Common myeloid progenitor, CD34-positive (primary cell): ENCODE data around the gene ADK. TPM values are rescaled to one million over a fixed set of nuclear protein-coding genes. Genes with fewer than 3 reads are reported as not detected.

Source experiments
- CTCF ChIA-PET: fragments of 350-600 bp; sonication (Branson Sonifier 250); formaldehyde crosslinking; loops from one replicate; lab custom pipeline; 2021; ENCODE audit warnings: antibody characterized with exemption; lab: Charles Lee
- POLR2A ChIA-PET: fragments of 350-600 bp; sonication (Branson Sonifier 250); formaldehyde crosslinking; loops from one replicate; lab custom pipeline; 2021; ENCODE audit warnings: antibody characterized with exemption; lab: Charles Lee
- DNase-seq, 3 donors: peaks; one replicate each; pipeline versions ENCODE4 v3.0.0 to v3.0.0-alpha.2; 2013
- H3K27ac ChIP-seq, 2 experiments: 1 replicate in 1 of 2; 2 replicates in 1 of 2; pipeline ENCODE4 v1.7.0; 2013; ENCODE audit warnings: inconsistent platforms in 2 of 2, low read length in 2 of 2, mild to moderate bottlenecking in 2 of 2, low read depth in 1 of 2, moderate library complexity in 1 of 2; ENCODE audit not compliant: severe bottlenecking in 2 of 2, insufficient read depth in 1 of 2, poor library complexity in 1 of 2
- H3K27me3 ChIP-seq, 5 experiments: replicated peaks in 2 of 5; 1 replicate in 3 of 5; 2 replicates in 2 of 5; pipeline versions ENCODE4 v1.6.1 to v1.7.0; 2013; ENCODE audit warnings: low read length in 4 of 5, mild to moderate bottlenecking in 2 of 5, moderate library complexity in 2 of 5, inconsistent platforms in 1 of 5; ENCODE audit not compliant: insufficient read depth in 5 of 5, control insufficient read depth in 4 of 5
- H3K36me3 ChIP-seq, 4 experiments: 1 replicate in 2 of 4; 2 replicates in 2 of 4; pipeline versions ENCODE4 v1.6.1 to v1.7.0; 2013; ENCODE audit warnings: low read length in 3 of 4, control low read depth in 1 of 4, mild to moderate bottlenecking in 1 of 4; ENCODE audit not compliant: control insufficient read depth in 4 of 4, insufficient read depth in 4 of 4
- H3K4me1 ChIP-seq, 4 experiments: 1 replicate in 3 of 4; 2 replicates in 1 of 4; pipeline versions ENCODE4 v1.6.1 to v1.7.1; 2013; ENCODE audit warnings: low read length in 3 of 4, mild to moderate bottlenecking in 3 of 4, control low read depth in 1 of 4, inconsistent platforms in 1 of 4, moderate library complexity in 1 of 4; ENCODE audit not compliant: control insufficient read depth in 4 of 4, insufficient read depth in 4 of 4; ENCODE audit errors: control extremely low read depth in 1 of 4
- H3K4me3 ChIP-seq, 7 experiments: 1 replicate in 4 of 7; 2 replicates in 3 of 7; pipeline versions ENCODE4 v1.5.1 to v1.7.0; 2013; ENCODE audit warnings: mild to moderate bottlenecking in 7 of 7, low read length in 6 of 7, moderate library complexity in 6 of 7, inconsistent platforms in 2 of 7, low read depth in 2 of 7, control low read depth in 1 of 7; ENCODE audit not compliant: insufficient read depth in 4 of 7, control insufficient read depth in 1 of 7; ENCODE audit errors: extremely low read depth in 1 of 7
- H3K9me3 ChIP-seq, 5 experiments: 1 replicate in 4 of 5; 2 replicates in 1 of 5; pipeline versions ENCODE4 v1.6.1 to v1.7.1; 2013; ENCODE audit warnings: low read length in 4 of 5, mild to moderate bottlenecking in 2 of 5, inconsistent platforms in 1 of 5, low read depth in 1 of 5, moderate library complexity in 1 of 5; ENCODE audit not compliant: control insufficient read depth in 4 of 5, insufficient read depth in 2 of 5; ENCODE audit errors: control extremely low read depth in 1 of 5
- WGBS: methylation state at CpG from one replicate; pipeline ENCODE4 v1.1.5; 2013; ENCODE audit not compliant: insufficient coverage; 5-methylcytosine and 5-hydroxymethylcytosine counted together
- polyA plus RNA-seq: library from polyadenylated mRNA; unstranded; fragments of 120-200 nt; gene quantifications from one replicate; pipeline ENCODE4 v1.2.1, GENCODE V29; 2013

ADK gene
- polyA plus RNA-seq, result 42.6 TPM

- Histone ChIP-seq H3K4me3 (peak within 1 kb of the TSS; percentile 75 to 98 (median 93)), H3K27me3 (no peaks in the 10 kb centered on the region), H3K9me3 (no peaks in the 10 kb centered on the region), H3K4me1 (peaks cover 8 to 31% (median 19%) of the 10 kb centered on the region in 4 experiments), H3K27ac (peak within 1 kb of the TSS; percentile 98 to 99), H3K36me3 (peaks cover 0 to 8% (median 2%) of the 10 kb centered on the region in 4 experiments)
- ChIA-PET CTCF (interaction anchor here (0.7 to 5.6 kb wide), 11 partner anchors 14 to 87 kb away, joined by 3 to 31 read pairs (median 5); no protein-coding TSS in a partner anchor), POLR2A (interaction anchor here (0.6 to 1.2 kb wide), 6 partner anchors 14 to 945 kb away, joined by 3 to 8 read pairs (median 4); no protein-coding TSS in a partner anchor)
- WGBS, result under 1% methylated on average over 52 of the region's 57 CpGs
- peak; percentile 99 to 100 (median 99) for DNase-seq
Measured at GRCh38 chr10:74150990-74151878, at the start of gene ADK. TSS of gene ADK (plus strand) at chr10:74151221. CDS start at chr10:74151279, 58 bp downstream.

GRCh38 chr10:74103560-74104258, 47.3 kb upstream of the ADK start:
- H3K27me3 ChIP-seq, result no peaks in the 10 kb centered on the region
- H3K9me3 ChIP-seq, result no peaks in the 10 kb centered on the region
- ChIA-PET POLR2A (no interaction called here), CTCF (interaction anchor here (0.8 to 2.6 kb wide), 8 partner anchors 10 to 224 kb away, joined by 3 to 9 read pairs (median 4); no protein-coding TSS in a partner anchor)
- no peaks in the 10 kb centered on the region for H3K4me1 ChIP-seq
- DNase-seq, result peak; percentile 22 to 39 (median 36)
- H3K36me3 ChIP-seq, result peaks cover 11 to 72% (median 53%) of the 10 kb centered on the region in 4 experiments
- 95% methylated on average over 7 of the region's 11 CpGs for WGBS
- H3K27ac ChIP-seq, result no peak overlapping the region
- H3K4me3 ChIP-seq, result no peak overlapping the region

GRCh38 chr10:74104480-74104879, 46.5 kb upstream of the ADK start:
- Histone ChIP-seq H3K36me3 (peaks cover 14 to 73% (median 54%) of the 10 kb centered on the region in 4 experiments), H3K4me1 (no peaks in the 10 kb centered on the region), H3K4me3 (no peak overlapping the region), H3K27ac (no peak overlapping the region), H3K27me3 (no peaks in the 10 kb centered on the region), H3K9me3 (no peaks in the 10 kb centered on the region)
- CTCF ChIA-PET, result interaction anchor here (0.9 to 2.6 kb wide), 5 partner anchors 10 to 224 kb away, joined by 3 to 8 read pairs (median 5); no protein-coding TSS in a partner anchor
- POLR2A ChIA-PET, result no interaction called here
- no peak for DNase-seq
- 95% methylated on average over 4 of the region's 5 CpGs for WGBS

GRCh38 chr10:74104996-74105395, 46.0 kb upstream of the ADK start:
- Histone ChIP-seq H3K27ac (no peak overlapping the region), H3K27me3 (no peaks in the 10 kb centered on the region), H3K4me3 (no peak overlapping the region), H3K4me1 (no peaks in the 10 kb centered on the region), H3K36me3 (peaks cover 16 to 73% (median 53%) of the 10 kb centered on the region in 4 experiments), H3K9me3 (no peaks in the 10 kb centered on the region)
- POLR2A ChIA-PET, result no interaction called here
- 89% methylated on average over 8 of the region's 8 CpGs for WGBS
- CTCF ChIA-PET, result interaction anchor here (0.9 to 2.6 kb wide), 5 partner anchors 13 to 225 kb away, joined by 3 to 8 read pairs (median 3); no protein-coding TSS in a partner anchor
- DNase-seq, result no peak

- Histone ChIP-seq H3K4me1 (no peaks in the 10 kb centered on the region), H3K9me3 (no peaks in the 10 kb centered on the region), H3K36me3 (peaks cover 21 to 83% (median 60%) of the 10 kb centered on the region in 4 experiments), H3K27me3 (no peaks in the 10 kb centered on the region), H3K27ac (no peak overlapping the region), H3K4me3 (no peak overlapping the region)
- CTCF ChIA-PET, result interaction anchor here (0.7 to 3.2 kb wide), 6 partner anchors 9 to 228 kb away, joined by 3 to 10 read pairs (median 3); no protein-coding TSS in a partner anchor
- 100% methylated on average over 1 of the region's 4 CpGs for WGBS
- POLR2A ChIA-PET, result no interaction called here
- no peak for DNase-seq
Measured at GRCh38 chr10:74107391-74107790, 43.6 kb upstream of the ADK start.

GRCh38 chr10:74109452-74109851, 41.6 kb upstream of the ADK start:
- CTCF ChIA-PET, result interaction anchor here (0.6 to 3.2 kb wide), 8 partner anchors 11 to 815 kb away, joined by 3 to 10 read pairs (median 3); no protein-coding TSS in a partner anchor
- H3K36me3 ChIP-seq, result peaks cover 30 to 92% (median 69%) of the 10 kb centered on the region in 4 experiments

More at GRCh38 chr10:74109452-74109851, 41.6 kb upstream of the ADK start:
- no peak for DNase-seq
- Histone ChIP-seq H3K4me1 (no peaks in the 10 kb centered on the region), H3K4me3 (no peak overlapping the region), H3K27ac (no peak overlapping the region), H3K9me3 (no peaks in the 10 kb centered on the region), H3K27me3 (no peaks in the 10 kb centered on the region)
- POLR2A ChIA-PET, result no interaction called here
